Measurements from ENCODE around the gene PILRA.

PILRA gene

DNA sequence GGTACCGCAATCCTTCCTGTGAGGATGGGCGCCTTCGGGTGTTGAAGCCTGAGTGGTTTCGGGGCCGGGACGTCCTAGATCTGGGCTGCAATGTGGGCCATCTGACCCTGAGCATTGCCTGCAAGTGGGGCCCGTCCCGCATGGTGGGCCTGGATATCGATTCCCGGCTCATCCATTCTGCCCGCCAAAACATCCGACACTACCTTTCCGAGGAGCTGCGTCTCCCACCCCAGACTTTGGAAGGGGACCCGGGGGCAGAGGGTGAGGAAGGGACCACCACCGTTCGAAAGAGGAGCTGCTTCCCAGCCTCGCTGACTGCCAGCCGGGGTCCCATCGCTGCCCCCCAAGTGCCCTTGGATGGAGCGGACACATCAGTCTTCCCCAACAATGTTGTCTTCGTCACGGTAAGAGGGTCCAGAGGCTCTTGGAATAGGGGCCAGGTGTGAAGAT, 58.0 kb downstream of the PILRA start:
- no peak for DNase-seq
- Histone ChIP-seq H3K4me3 (peak overlapping the region in 1 of 2 donors; percentile 83), H3K27ac (peak overlapping the region; percentile 99 to 100), H3K27me3 (no peaks in the 10 kb centered on the region), H3K9me3 (no peaks in the 10 kb centered on the region), H3K36me3 (peaks cover 11 to 32% (median 31%) of the 10 kb centered on the region in 3 donors), H3K4me1 (peaks cover 0 to 56% (median 39%) of the 10 kb centered on the region in 4 donors)
- TF ChIP-seq, protein P1, sequence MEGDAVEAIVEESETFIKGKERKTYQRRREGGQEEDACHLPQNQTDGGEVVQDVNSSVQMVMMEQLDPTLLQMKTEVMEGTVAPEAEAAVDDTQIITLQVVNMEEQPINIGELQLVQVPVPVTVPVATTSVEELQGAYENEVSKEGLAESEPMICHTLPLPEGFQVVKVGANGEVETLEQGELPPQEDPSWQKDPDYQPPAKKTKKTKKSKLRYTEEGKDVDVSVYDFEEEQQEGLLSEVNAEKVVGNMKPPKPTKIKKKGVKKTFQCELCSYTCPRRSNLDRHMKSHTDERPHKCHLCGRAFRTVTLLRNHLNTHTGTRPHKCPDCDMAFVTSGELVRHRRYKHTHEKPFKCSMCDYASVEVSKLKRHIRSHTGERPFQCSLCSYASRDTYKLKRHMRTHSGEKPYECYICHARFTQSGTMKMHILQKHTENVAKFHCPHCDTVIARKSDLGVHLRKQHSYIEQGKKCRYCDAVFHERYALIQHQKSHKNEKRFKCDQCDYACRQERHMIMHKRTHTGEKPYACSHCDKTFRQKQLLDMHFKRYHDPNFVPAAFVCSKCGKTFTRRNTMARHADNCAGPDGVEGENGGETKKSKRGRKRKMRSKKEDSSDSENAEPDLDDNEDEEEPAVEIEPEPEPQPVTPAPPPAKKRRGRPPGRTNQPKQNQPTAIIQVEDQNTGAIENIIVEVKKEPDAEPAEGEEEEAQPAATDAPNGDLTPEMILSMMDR (IDR thresholded peaks at IDR 0.05): no peak
- intact Hi-C loops (cut with DNase I; ENCODE audit: low total_unique reads): no loop called here

GRCh38 chr7:100432053-100432452, 58.8 kb downstream of the PILRA start:
- H3K36me3 ChIP-seq: peaks cover 11 to 32% (median 31%) of the 10 kb centered on the region in 3 donors

DNA sequence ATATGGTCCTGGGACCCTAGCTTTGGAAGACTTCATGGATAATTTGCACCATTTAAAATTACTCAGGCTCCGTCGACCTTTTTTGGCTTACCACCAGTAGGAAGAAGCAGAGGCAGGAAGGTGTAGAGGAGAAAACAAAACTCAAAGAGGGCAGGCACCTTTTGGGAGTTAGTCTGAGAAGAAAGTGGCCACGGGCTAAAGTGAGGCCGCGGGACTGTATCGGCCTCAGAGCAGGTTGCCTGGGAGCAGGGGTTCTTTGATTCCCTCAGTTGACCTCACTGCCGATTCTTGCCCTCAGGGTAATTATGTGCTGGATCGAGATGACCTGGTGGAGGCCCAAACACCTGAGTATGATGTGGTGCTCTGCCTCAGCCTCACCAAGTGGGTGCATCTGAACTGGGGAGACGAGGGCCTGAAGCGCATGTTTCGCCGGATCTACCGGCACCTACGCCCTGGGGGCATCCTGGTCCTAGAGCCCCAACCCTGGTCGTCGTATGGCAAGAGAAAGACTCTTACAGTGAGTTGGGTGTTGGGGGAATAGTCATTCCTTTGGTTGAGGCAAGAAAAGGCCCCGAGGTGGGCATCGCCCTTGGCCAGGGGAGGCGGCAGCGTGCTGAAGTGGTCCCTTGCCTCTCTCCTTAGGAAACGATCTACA, 59.5 kb downstream of the PILRA start:
- no peak for DNase-seq
- Histone ChIP-seq H3K4me1 (peaks cover 0 to 55% (median 40%) of the 10 kb centered on the region in 4 donors), H3K27ac (peak overlapping the region in 1 of 2 donors; percentile 3), H3K36me3 (peaks cover 11 to 32% (median 31%) of the 10 kb centered on the region in 3 donors), H3K9me3 (no peaks in the 10 kb centered on the region), H3K4me3 (no peak overlapping the region), H3K27me3 (no peaks in the 10 kb centered on the region)
- TF ChIP-seq, protein P1 (IDR thresholded peaks at IDR 0.05): no peak
- intact Hi-C loops (cut with DNase I; ENCODE audit: low total_unique reads): no loop called here

More at GRCh38 chr7:100432053-100432452, 58.8 kb downstream of the PILRA start:
- intact Hi-C loops (cut with DNase I; ENCODE audit: low total_unique reads): no loop called here
- no peak overlapping the region for H3K4me3 ChIP-seq
- TF ChIP-seq, protein P1 (IDR thresholded peaks at IDR 0.05): no peak
- H3K4me1 ChIP-seq: peaks cover 0 to 56% (median 42%) of the 10 kb centered on the region in 4 donors
- peak overlapping the region; percentile 3 to 99 for H3K27ac ChIP-seq
- DNase-seq: no peak
- no peaks in the 10 kb centered on the region for H3K27me3 ChIP-seq
- no peaks in the 10 kb centered on the region for H3K9me3 ChIP-seq

GRCh38 chr7:100433276-100433591, 59.9 kb downstream of the PILRA start:
- TF ChIP-seq, protein P1 (IDR thresholded peaks at IDR 0.05): no peak
- no peak overlapping the region for H3K4me3 ChIP-seq
- no peak for DNase-seq
- H3K4me1 ChIP-seq: peaks cover 0 to 51% (median 39%) of the 10 kb centered on the region in 4 donors
- intact Hi-C loops (cut with DNase I; ENCODE audit: low total_unique reads): no loop called here
- no peaks in the 10 kb centered on the region for H3K9me3 ChIP-seq
- H3K27me3 ChIP-seq: no peaks in the 10 kb centered on the region
- H3K27ac ChIP-seq: no peak overlapping the region
- H3K36me3 ChIP-seq: peaks cover 11 to 32% (median 31%) of the 10 kb centered on the region in 3 donors

DNA sequence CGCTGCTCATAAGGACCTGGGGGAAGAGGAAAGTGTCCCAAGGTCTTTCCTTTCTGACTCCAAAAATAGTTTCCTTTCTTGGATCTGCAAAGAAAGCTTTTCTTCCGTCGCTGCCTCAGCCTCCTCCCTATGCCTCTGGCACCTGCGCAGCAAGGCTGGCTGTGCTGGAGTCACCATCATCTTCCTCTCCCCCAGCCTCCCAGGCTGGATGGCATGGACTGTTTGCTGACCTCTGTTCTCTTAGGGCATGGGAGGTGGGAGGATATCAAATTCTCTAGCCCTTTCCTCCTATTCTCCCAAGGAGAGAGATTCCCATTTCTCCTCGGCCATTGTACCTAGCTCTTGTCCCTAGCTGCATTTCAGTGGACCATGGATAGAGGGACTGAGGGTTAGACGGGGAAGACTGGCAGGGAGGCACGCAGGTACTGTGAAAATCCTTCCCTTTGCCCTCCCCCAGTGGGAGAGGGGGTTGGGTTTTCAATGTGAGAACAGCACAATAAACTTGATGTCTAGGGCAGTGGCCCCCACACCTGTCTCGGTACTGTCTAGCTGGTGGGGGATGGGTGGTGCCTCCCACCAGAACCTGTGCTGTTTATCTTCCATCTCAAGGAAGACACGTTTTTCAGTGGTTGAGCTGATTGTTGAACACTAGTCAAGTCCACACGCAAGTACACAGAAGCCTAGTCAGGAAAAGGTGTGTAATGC, 60.5 kb downstream of the PILRA start:
- intact Hi-C loops (cut with DNase I; ENCODE audit: low total_unique reads): no loop called here
- peaks cover 0 to 51% (median 39%) of the 10 kb centered on the region in 4 donors for H3K4me1 ChIP-seq

More for the DNA sequence above, 60.5 kb downstream of the PILRA start:
- DNase-seq: no peak
- no peak overlapping the region for H3K27ac ChIP-seq
- no peaks in the 10 kb centered on the region for H3K27me3 ChIP-seq
- H3K4me3 ChIP-seq: no peak overlapping the region
- peaks cover 11 to 32% (median 31%) of the 10 kb centered on the region in 3 donors for H3K36me3 ChIP-seq
- H3K9me3 ChIP-seq: no peaks in the 10 kb centered on the region
- TF ChIP-seq, protein P1 (IDR thresholded peaks at IDR 0.05): no peak
